Coronary artery (tissue), 2 donors: ENCODE measurements around the gene BRICD5.

Experiments
- DNase-seq: peaks from one replicate; pipeline ENCODE4 v3.0.0-alpha.2; 2017; ENCODE audit warnings: low spot score
- H3K27ac ChIP-seq, 2 donors: fragments of 200-600 bp; sonication (generic); one replicate each; pipeline ENCODE4 v1.5.1; 2016 to 2019
- H3K4me3 ChIP-seq: fragments of 200-600 bp; sonication (generic); 2 replicates; pipeline ENCODE4 v1.5.1; 2016; ENCODE audit warnings: mild to moderate bottlenecking, moderate library complexity
- TF ChIP-seq, protein P1 (sequence below): fragments of 200-600 bp; sonication (generic); IDR thresholded peaks from one replicate; pipeline ENCODE4 v1.5.1; 2019; ENCODE audit warnings: antibody characterized with exemption

Gene BRICD5

DNA sequence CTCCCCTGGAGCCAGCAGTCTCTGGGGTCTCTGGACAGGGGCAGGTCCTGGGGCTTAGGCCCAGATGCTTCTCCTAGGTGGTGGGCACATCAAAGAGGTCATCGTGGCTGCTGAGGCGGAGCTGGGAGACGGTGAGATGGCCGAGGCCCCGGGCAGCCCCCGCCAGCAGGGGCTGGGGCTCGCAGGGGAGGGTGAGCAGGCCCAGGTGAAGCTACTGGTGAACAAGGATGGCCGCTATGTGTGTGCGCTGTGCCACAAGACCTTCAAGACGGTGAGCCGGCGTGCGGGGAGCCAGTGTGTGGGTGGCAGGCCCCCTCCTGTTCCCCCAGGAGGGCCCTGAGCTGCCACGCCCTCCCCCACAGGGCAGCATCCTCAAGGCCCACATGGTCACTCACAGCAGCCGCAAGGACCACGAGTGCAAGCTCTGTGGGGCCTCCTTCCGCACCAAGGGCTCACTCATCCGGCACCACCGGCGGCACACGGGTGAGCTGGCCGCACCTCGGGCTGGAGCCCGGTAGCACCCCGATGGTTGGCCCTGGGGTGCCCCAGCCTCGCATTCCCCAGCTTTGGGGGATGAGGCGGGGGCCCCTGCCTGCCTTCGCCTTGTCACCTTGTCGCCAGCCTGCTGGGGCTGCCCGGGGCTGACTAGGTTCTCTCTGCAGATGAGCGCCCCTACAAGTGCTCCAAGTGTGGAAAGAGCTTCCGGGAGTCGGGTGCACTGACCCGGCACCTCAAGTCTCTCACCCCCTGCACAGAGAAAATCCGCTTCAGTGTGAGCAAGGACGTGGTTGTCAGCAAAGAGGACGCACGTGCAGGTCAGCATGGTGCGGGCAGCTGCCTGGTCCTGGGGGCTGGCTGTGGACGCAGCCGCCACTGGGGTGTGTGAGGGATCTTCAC is 21.7 kb upstream of the BRICD5 start:
- DNase-seq = no peak
- H3K4me3 ChIP-seq = no peak overlapping the region
- H3K27ac ChIP-seq = no peak overlapping the region
- TF ChIP-seq, protein P1, sequence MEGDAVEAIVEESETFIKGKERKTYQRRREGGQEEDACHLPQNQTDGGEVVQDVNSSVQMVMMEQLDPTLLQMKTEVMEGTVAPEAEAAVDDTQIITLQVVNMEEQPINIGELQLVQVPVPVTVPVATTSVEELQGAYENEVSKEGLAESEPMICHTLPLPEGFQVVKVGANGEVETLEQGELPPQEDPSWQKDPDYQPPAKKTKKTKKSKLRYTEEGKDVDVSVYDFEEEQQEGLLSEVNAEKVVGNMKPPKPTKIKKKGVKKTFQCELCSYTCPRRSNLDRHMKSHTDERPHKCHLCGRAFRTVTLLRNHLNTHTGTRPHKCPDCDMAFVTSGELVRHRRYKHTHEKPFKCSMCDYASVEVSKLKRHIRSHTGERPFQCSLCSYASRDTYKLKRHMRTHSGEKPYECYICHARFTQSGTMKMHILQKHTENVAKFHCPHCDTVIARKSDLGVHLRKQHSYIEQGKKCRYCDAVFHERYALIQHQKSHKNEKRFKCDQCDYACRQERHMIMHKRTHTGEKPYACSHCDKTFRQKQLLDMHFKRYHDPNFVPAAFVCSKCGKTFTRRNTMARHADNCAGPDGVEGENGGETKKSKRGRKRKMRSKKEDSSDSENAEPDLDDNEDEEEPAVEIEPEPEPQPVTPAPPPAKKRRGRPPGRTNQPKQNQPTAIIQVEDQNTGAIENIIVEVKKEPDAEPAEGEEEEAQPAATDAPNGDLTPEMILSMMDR = no peak

- H3K4me3 ChIP-seq = no peak overlapping the region
- DNase-seq = no peak
- TF ChIP-seq, protein P1 = no peak
- H3K27ac ChIP-seq = no peak overlapping the region
Measured at GRCh38 chr16:2231016-2231931, 20.6 kb upstream of the BRICD5 start.

DNA sequence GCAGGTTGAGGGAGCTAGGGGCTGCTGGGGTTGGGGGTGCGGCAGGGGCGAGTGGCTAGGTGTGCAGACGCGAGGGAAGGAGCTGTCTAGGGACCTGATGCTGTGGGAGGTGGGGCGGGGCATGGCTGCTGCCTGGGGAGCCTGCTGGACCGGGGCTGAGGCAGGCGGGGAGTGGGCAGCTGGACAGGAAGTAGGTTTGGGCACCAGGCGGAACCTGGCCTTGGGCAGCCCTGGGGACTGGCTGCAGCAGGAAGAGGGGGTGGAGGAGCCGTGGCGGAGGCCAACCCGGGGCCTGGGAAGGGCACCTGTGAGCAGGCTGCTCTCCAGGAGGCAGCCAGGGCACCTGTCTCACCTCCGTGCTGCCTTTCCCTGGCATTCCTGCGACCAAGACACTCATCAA is 19.7 kb upstream of the BRICD5 start:
- no peak for DNase-seq
- H3K4me3 ChIP-seq = no peak overlapping the region
- TF ChIP-seq, protein P1 = no peak
- H3K27ac ChIP-seq = no peak overlapping the region

DNA sequence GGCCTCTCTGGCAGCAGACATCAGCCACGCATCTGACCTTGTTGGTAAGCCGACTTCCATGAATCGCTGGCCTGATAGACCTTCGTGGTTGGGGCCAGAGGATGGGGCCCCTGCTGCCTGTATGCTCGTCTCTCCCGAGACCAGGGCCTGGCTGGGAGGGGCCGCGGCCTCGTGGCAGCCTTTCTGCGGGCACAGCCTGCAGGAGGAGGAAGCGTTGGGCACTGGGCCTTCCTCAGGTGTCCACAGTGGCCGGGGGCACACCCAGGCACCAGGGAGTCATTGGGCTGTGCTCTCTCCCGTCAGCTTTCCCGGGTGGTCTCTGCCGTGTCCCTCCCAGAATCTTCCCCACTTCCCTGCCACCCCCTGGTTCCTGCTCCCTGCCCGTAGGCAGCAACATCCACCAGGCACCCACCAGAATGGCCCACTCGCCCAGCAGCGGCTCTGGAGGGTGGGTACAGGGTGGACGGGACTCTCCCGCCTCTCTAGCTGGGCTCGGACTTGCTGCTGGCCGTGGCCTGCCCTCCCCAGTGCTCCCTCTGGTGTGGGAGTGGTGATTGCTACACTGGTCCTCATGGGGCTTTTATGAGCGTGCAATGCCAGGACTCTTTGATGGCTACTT is 19.1 kb upstream of the BRICD5 start:
- TF ChIP-seq, protein P1 = no peak
- Histone ChIP-seq H3K27ac (no peak overlapping the region), H3K4me3 (no peak overlapping the region)
- no peak for DNase-seq

DNA sequence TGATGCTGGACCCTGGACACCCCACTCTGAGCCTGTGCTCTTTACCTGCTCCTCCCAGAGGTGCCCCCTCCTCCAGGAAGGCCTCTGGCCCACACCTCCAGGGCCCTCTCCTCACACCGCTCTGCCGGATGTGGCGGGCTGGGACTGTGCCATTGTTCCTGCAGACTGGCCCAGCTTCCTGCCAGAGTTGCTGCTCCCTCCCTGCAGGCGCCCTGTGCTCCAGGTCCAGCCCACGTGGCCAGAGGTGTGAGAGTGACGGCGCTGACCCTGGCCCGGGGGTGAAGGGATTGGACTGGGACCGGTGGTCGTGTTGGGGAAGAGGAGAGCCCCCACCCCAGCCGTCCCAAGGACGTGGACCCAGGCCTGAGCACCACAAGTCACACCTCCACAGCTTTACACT is 18.4 kb upstream of the BRICD5 start:
- Histone ChIP-seq H3K4me3 (no peak overlapping the region), H3K27ac (no peak overlapping the region)
- no peak for DNase-seq
- TF ChIP-seq, protein P1 = no peak

DNA sequence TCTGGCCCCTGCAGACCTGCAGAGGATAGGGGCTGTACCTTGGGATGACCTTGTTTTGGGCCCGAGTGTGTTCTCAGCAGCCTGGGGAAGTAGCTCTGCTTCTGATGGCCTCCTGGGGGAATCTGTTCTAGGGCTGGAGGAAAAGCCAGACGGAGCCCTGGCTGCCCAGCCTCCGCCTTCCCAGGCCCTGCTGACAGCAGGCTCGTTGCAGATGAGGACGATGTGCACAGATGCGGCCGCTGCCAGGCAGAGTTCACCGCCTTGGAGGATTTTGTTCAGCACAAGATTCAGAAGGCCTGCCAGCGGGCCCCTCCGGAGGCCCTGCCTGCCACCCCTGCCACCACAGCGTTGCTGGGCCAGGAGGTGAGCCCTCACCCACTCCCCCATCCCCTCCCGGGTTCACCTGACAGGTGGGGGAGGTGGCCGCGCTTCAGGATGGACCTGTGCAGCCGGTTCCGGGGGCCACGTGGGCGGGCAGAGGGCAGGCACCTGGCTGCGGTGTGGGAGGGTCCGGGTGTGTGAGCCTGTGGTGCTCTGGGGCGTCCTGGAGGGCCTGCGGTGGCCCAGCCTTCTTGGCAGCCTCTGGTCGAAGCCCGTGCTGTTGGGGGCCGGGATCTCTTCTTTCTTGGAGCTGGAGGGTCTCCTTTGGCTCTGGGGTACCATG is 17.6 kb upstream of the BRICD5 start:
- DNase-seq = no peak
- Histone ChIP-seq H3K27ac (no peak overlapping the region), H3K4me3 (no peak overlapping the region)
- TF ChIP-seq, protein P1 = no peak
